Ishikawa (cell line): Measurements from ENCODE around the gene MUC5AC.

Source experiments
- CEBPB ChIP-seq: IDR thresholded peaks from 2 replicates; pipeline ENCODE4 v1.6.1; 2012
- CREB1 ChIP-seq: IDR thresholded peaks from 2 replicates; pipeline ENCODE4 v1.6.1; 2012; ENCODE audit warnings: low read depth
- EGR1 ChIP-seq: IDR thresholded peaks from 2 replicates; pipeline ENCODE4 v1.6.1; 2012
- EP300 ChIP-seq: IDR thresholded peaks from 2 replicates; pipeline ENCODE4 v1.6.1; 2012; ENCODE audit warnings: borderline replicate concordance
- FOXM1 ChIP-seq: IDR thresholded peaks from 2 replicates; pipeline ENCODE4 v1.6.1; 2012; ENCODE audit warnings: low read depth, borderline replicate concordance
- NFIC ChIP-seq: IDR thresholded peaks from 2 replicates; pipeline ENCODE4 v1.6.1; 2012
- RAD21 ChIP-seq: IDR thresholded peaks from 2 replicates; pipeline ENCODE4 v1.6.1; 2012; ENCODE audit warnings: low read depth
- TAF1 ChIP-seq: IDR thresholded peaks from 2 replicates; pipeline ENCODE4 v1.6.1; 2012; ENCODE audit warnings: low read depth, mild to moderate bottlenecking
- TCF12 ChIP-seq: IDR thresholded peaks from 2 replicates; pipeline ENCODE4 v1.6.1; 2012; ENCODE audit warnings: low read depth
- TEAD4 ChIP-seq: IDR thresholded peaks from 2 replicates; pipeline ENCODE4 v1.6.1; 2012
- YY1 ChIP-seq: IDR thresholded peaks from 2 replicates; pipeline ENCODE4 v1.6.1; 2012; ENCODE audit warnings: low read depth
- ZBTB7A ChIP-seq: IDR thresholded peaks from 2 replicates; pipeline ENCODE4 v1.6.1; 2012; ENCODE audit warnings: low read depth
- TF ChIP-seq, protein P1 (sequence below): IDR thresholded peaks from 2 replicates; pipeline ENCODE4 v1.6.1; 2012
- TF ChIP-seq, protein P2 (sequence below): IDR thresholded peaks from 2 replicates; pipeline ENCODE4 v1.6.1; 2012; ENCODE audit warnings: low read depth, mild to moderate bottlenecking
- TF ChIP-seq, protein P3 (sequence below): IDR thresholded peaks from 2 replicates; pipeline ENCODE4 v1.6.1; 2012

MUC5AC gene

DNA sequence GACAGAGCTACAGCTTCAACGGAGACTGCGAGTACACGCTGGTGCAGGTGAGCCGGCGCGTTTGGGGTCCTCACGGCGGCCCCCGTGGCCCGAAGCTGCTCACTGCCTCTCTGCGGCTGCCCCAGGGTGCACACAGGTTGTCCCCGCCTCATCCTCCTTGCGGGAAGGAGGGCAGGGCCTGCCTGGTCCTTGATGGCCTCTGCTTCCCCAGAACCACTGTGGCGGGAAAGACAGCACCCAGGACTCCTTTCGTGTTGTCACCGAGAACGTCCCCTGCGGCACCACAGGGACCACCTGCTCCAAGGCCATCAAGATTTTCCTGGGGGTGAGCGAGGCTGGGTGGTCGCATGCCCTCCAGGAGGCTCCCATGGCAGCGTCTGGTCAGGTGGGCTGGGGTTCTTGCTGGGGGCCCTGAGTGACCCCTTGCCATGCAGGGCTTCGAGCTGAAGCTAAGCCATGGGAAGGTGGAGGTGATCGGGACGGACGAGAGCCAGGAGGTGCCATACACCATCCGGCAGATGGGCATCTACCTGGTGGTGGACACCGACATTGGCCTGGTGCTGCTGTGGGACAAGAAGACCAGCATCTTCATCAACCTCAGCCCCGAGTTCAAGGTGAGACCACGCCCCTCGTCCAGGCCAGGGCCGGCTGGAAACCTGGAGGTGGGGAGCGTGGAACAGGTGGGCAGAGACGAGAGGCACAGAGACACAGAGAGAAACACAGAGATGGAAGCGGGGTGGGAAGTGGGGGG is 19.4 kb downstream of the MUC5AC start:
- TF ChIP-seq EP300 = no peak
- TF ChIP-seq, protein P1, sequence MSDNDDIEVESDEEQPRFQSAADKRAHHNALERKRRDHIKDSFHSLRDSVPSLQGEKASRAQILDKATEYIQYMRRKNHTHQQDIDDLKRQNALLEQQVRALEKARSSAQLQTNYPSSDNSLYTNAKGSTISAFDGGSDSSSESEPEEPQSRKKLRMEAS = no peak
- TF ChIP-seq CREB1 = no peak
- no peak for TF ChIP-seq NFIC
- no peak for TF ChIP-seq RAD21
- TF ChIP-seq, protein P2, sequence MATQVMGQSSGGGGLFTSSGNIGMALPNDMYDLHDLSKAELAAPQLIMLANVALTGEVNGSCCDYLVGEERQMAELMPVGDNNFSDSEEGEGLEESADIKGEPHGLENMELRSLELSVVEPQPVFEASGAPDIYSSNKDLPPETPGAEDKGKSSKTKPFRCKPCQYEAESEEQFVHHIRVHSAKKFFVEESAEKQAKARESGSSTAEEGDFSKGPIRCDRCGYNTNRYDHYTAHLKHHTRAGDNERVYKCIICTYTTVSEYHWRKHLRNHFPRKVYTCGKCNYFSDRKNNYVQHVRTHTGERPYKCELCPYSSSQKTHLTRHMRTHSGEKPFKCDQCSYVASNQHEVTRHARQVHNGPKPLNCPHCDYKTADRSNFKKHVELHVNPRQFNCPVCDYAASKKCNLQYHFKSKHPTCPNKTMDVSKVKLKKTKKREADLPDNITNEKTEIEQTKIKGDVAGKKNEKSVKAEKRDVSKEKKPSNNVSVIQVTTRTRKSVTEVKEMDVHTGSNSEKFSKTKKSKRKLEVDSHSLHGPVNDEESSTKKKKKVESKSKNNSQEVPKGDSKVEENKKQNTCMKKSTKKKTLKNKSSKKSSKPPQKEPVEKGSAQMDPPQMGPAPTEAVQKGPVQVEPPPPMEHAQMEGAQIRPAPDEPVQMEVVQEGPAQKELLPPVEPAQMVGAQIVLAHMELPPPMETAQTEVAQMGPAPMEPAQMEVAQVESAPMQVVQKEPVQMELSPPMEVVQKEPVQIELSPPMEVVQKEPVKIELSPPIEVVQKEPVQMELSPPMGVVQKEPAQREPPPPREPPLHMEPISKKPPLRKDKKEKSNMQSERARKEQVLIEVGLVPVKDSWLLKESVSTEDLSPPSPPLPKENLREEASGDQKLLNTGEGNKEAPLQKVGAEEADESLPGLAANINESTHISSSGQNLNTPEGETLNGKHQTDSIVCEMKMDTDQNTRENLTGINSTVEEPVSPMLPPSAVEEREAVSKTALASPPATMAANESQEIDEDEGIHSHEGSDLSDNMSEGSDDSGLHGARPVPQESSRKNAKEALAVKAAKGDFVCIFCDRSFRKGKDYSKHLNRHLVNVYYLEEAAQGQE = no peak
- TF ChIP-seq, protein P3, sequence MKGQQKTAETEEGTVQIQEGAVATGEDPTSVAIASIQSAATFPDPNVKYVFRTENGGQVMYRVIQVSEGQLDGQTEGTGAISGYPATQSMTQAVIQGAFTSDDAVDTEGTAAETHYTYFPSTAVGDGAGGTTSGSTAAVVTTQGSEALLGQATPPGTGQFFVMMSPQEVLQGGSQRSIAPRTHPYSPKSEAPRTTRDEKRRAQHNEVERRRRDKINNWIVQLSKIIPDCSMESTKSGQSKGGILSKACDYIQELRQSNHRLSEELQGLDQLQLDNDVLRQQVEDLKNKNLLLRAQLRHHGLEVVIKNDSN = no peak
- no peak for TF ChIP-seq CEBPB
- no peak for TF ChIP-seq TCF12
- TF ChIP-seq TEAD4 = no peak
- no peak for TF ChIP-seq EGR1
- TF ChIP-seq ZBTB7A = no peak
- no peak for TF ChIP-seq TAF1

DNA sequence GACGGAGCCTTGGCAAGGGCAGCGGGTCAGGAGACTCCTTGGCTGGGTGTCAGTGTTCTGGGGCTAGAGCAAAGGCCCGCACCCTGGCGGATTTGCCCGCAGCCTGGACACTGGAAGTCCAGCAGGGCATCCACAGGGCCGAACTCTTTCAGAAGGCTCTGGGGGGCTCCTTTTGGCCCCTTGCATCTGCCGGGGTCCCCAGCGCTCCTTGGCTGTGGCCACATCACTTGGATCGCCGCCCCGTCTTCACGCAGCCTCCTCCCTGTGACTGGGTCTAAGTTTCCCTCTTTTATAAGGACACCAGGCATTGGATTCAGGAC is 20.0 kb downstream of the MUC5AC start:
- TF ChIP-seq FOXM1 = no peak
- no peak for TF ChIP-seq NFIC
- TF ChIP-seq TAF1 = no peak
- TF ChIP-seq ZBTB7A = no peak
- no peak for TF ChIP-seq TEAD4
- no peak for TF ChIP-seq TCF12
- no peak for TF ChIP-seq RAD21
- no peak for TF ChIP-seq EP300
- TF ChIP-seq, protein P2 = no peak
- TF ChIP-seq, protein P1 = no peak
- no peak for TF ChIP-seq EGR1
- TF ChIP-seq CREB1 = no peak
- TF ChIP-seq CEBPB = no peak
- no peak for TF ChIP-seq YY1
- TF ChIP-seq, protein P3 = no peak

DNA sequence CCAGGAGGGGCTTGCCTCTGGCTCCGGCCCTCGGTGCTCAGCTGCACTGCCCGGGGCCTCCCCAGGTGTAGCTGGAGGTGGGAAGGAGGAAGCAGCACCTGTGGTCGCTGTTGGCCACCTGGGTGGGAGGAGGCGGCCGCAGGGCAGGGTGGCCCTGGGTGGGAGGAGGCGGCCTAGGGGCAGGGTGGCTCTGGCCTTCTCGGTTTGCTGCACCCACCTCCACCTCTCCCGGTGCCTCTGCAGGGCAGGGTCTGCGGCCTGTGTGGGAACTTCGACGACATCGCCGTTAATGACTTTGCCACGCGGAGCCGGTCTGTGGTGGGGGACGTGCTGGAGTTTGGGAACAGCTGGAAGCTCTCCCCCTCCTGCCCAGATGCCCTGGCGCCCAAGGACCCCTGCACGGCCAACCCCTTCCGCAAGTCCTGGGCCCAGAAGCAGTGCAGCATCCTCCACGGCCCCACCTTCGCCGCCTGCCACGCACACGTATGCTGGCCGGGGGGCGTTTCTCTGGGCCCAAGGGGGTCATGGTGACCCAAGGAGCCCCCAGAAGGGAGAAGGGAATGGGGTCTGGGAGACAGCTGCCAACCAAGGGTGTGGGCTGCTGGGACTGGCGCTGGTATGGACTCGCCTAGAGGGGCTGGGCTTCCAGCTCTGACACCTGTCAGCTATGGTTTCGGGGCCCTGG is 20.6 kb downstream of the MUC5AC start:
- TF ChIP-seq RAD21 (no peak), TEAD4 (no peak), EP300 (no peak), CREB1 (no peak), NFIC (no peak), CEBPB (no peak), TCF12 (no peak), FOXM1 (no peak), YY1 (no peak), EGR1 (no peak), TAF1 (no peak), ZBTB7A (no peak)
- TF ChIP-seq, protein P2 = no peak
- TF ChIP-seq, protein P1 = no peak
- TF ChIP-seq, protein P3 = no peak
